Fibroblast of peridontal ligament (primary cell): Measurements from ENCODE around the gene LHFPL6.

Source experiments
- DNase-seq: peaks from one replicate; pipeline ENCODE4 v3.0.0-alpha.2; 2010; ENCODE audit errors: extremely low read depth

The LHFPL6 gene

GRCh38 chr13:39515224-39515714 lies 87.7 kb downstream of the LHFPL6 start:
- no peak for DNase-seq

DNA sequence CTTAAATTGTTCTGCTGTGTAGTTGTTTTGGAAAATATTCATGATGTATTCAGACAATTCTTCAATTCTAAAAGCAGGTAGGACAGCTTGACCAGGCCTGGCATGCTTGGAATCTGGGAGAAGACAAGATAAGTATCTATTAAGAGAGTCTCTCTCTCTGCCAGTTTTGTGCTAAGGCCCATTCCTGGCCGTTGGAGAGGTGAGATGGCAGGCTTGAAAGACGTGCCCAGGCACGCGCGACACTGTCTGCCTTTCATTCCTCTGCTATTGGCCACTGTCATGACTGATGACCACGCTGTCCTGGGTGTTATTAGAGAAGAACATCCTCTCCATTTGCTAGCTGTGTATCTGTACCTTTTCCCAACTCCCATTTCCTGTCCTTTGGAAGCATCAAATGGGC lies 90.3 kb downstream of the LHFPL6 start:
- DNase-seq: no peak

- no peak for DNase-seq
Measured at GRCh38 chr13:39510316-39510695, 92.7 kb downstream of the LHFPL6 start.

DNA sequence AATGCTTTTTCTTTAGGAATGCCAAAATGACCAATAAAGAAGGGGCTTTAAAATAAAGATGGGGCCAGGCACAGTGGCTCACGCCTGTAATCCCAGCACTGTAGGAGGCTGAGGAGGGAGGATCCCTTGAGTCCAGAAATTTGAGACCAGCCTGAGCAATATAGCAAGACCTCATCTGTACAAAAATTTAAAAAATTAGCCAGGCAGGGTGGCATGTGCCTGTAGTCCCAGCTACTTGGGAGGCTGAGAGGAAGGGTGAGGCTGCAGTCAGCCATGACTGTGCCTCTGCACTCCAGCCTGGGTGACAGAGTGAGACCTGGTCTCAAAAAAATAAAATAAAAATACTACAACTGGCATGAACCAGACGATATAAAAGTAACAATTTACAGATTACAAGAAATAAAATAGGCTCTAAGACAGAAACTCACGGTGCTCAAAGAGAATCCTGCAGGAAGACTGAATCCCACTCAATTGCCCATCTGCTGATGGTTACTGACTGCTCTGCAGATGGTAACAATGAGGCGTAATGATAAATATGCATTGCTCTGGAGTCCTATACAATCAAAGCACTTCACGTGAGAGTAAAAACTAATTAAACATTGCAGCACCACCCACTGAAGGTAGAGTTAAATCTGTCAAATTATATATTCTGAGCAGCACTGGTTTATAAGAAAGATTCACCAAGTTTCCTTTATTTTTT lies 93.2 kb downstream of the LHFPL6 start:
- no peak for DNase-seq

GRCh38 chr13:39506559-39507390 lies 96.2 kb downstream of the LHFPL6 start:
- DNase-seq: peak; percentile 35

GRCh38 chr13:39505151-39505550 lies 97.8 kb downstream of the LHFPL6 start:
- DNase-seq: no peak

- DNase-seq: no peak
Measured at GRCh38 chr13:39503048-39503447, 99.9 kb downstream of the LHFPL6 start.

GRCh38 chr13:39501702-39502324 lies 101.2 kb downstream of the LHFPL6 start:
- DNase-seq: no peak

DNA sequence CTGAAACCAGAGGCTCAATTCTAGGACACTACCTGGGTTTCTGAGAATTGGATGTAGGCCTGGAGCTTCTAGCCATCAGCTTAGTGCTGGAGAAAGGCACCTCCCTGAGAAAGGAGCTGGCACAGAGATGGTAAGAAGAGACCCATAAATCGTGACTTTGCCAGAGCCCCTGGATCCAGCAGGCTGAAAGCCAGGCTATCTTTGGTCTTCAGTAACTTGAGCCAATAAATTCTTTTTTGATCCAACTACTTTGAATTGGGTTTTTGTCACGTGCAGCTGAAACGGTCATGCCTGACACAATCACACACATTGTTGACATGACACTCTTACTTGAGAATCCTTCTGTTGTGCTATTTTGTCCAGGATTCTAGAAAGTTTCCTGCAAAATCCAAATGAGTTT lies 103.4 kb downstream of the LHFPL6 start:
- DNase-seq: no peak

- no peak for DNase-seq
Measured at GRCh38 chr13:39498471-39499114, 104.4 kb downstream of the LHFPL6 start.

GRCh38 chr13:39496506-39496905 lies 106.5 kb downstream of the LHFPL6 start:
- DNase-seq: no peak

- no peak for DNase-seq
Measured at GRCh38 chr13:39494633-39495032, 108.4 kb downstream of the LHFPL6 start.

- no peak for DNase-seq
Measured at GRCh38 chr13:39494006-39494405, 109.0 kb downstream of the LHFPL6 start.

- no peak for DNase-seq
Measured at GRCh38 chr13:39490136-39490535, 112.9 kb downstream of the LHFPL6 start.

GRCh38 chr13:39486758-39487157 lies 116.2 kb downstream of the LHFPL6 start:
- no peak for DNase-seq

DNA sequence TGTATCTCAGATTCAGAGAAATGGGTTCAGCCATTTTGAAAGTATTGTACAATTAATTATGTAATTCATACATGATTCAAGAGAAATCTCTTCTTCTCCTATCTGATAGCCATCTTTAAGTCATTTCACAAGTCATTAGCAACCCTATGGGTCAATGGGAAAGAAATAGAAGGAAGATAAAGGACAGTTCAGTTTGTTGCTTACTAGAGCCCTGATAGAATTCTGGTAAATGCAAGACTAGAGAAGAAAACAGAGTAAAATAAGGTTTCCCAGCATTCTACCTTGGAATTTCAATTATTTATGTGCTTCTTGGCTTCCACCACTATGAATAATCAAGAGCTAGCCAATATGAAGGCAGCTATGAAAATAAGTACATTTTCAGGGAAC lies 117.7 kb downstream of the LHFPL6 start:
- DNase-seq: no peak

DNA sequence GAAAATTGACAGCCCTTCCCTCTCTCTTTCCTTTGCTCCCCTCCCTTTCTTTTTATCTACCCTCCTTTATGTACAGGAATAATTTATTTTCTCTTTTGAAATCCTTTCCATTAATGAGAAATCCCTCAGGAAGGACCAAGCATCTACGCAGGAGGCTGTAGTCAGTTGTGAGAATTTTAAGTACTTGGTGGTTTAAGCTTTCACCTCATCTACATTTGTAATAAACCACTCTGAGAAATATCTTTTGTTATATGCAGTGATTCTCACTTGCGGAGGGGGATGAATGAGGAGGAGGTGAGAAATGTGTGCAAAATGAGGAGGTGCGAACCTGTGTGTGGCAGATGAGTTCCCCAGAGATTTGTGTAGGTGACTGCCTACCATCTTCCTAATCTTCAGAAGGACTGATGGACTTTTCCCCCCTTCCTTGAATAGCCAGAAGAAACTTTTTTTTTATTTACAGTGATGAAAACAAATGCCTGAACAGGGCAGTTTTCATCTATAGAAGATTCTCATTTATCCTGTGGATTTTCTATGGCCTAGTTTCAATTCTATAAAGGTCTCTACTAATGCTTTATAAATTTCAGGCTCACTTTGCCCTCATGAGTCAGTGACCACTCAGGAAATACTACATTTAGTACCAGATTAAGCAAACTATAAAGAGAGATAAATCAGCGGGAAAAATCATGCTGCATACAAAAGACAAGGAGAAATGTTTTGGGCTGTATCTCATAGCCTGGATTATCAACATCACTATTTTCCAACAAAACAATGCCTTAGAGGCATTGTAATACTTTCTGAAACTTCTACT lies 118.3 kb downstream of the LHFPL6 start:
- no peak for DNase-seq

GRCh38 chr13:39483326-39483725 lies 119.7 kb downstream of the LHFPL6 start:
- no peak for DNase-seq

DNA sequence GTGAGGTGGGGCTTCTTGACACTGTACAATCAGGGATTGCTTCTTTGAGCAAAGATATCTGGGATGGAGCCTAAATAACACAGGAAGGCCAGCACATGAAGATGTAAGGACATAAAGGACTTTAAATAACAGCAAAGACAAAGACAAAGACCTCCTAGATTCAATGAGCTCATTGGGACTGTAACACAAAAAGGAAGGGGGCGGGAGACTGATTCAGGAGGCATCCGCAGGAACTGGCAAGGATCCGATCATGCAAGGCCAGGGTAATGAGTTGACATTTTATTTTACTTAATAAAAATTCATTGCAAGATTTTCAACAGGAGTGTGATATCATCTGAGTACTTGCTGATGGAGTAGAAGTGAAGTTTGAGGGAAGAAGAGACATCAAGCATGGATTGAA lies 121.5 kb downstream of the LHFPL6 start:
- no peak for DNase-seq

DNA sequence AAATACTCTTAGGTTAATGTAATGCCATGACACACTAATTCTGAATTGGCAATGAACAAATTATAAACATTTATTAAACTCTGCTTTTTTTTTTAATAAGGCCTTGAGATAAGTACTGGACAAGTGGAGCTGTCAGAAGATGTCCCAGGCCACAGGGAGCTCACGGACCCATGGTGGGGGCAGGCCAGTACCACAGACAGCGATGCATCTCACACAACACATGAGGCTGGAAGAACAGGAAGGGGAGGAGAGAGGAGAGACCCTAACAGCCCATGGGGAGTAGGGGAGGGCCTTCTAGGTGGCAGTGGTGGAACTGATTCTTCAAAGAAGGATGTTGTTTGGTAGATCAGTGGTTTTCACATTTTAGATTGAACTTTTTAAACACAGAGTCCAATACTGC lies 128.4 kb downstream of the LHFPL6 start:
- no peak for DNase-seq

- no peak for DNase-seq
Measured at GRCh38 chr13:39469676-39470075, 133.3 kb downstream of the LHFPL6 start.
